ENCODE results near the gene GRK1. TPM values are rescaled to one million over a fixed set of nuclear protein-coding genes. Genes with fewer than 3 reads are reported as not detected.

The GRK1 gene
- total and polyA plus RNA-seq, 2 of the 4 experiments (the other 2 are of a cell fraction), result not detected

DNA sequence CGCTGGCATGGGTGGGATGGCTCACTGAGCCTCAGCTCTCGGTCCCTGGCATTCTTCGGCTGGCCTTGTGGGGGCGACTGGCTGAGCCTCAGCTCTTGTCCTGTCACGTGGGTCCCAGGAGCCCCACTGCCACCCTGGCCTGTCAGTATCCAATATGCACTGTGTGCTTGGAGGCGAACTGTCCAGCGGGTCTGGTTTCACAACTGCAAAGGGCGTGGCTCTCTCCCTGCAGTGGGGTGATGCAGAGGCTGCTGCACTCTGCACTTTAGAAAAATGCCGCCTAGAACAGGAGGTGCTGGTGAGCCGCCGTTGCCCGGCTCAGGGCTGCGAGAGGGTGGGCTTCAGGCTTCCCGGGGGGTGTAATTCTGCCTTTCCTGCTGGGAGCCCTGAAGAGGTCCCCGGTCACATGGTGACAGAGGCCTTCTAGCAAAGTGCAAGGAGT lies 75.0 kb downstream of the GRK1 start:
- no peaks in the 10 kb centered on the region for H3K79me1 ChIP-seq (ENCODE audit: low read depth in 1 of 2, low read length in 2 of 2)
- peak; percentile 50 for DNase-seq
- H3K27me3 ChIP-seq (ENCODE audit: control insufficient read depth, insufficient read depth, low read length), result peaks cover 22% of the 10 kb centered on the region
- ChIA-PET CTCF (interaction anchor here (0.7 to 1.3 kb wide), 2 partner anchors 13 to 73 kb away, joined by 3 read pairs; no protein-coding TSS in a partner anchor), POLR2A (ENCODE audit: unreplicated experiment) (no interaction called here)
- H3K23ac ChIP-seq (ENCODE audit: low read depth, low read length), result no peak overlapping the region
- H3K9me3 ChIP-seq (ENCODE audit: control insufficient read depth, insufficient read depth, low read length), result no peaks in the 10 kb centered on the region
- H3K27ac ChIP-seq (ENCODE audit: insufficient read depth, low read length), result no peak overlapping the region
- ATAC-seq (ENCODE audit: low read depth), result peak; percentile 98
- no peak overlapping the region for H3K4me3 ChIP-seq (ENCODE audit: insufficient read depth, low read depth, low read length)
- H4K8ac ChIP-seq (ENCODE audit: low read depth in 2 of 2, low read length in 2 of 2), result no peak overlapping the region
- H4K91ac ChIP-seq (ENCODE audit: insufficient read depth, low read depth, low read length), result no peak overlapping the region
- in situ Hi-C loops (cut with MboI; ENCODE audit: low sequenced_read_pairs), result no loop called here
- H2AK9ac ChIP-seq (replicated peaks; ENCODE audit: low read depth, low read length, poor library complexity), result no peak overlapping the region
- no peak for TF ChIP-seq RFX5 (IDR thresholded peaks at IDR 0.05; ENCODE audit: low read depth, low read length)
- TF ChIP-seq, protein P1, sequence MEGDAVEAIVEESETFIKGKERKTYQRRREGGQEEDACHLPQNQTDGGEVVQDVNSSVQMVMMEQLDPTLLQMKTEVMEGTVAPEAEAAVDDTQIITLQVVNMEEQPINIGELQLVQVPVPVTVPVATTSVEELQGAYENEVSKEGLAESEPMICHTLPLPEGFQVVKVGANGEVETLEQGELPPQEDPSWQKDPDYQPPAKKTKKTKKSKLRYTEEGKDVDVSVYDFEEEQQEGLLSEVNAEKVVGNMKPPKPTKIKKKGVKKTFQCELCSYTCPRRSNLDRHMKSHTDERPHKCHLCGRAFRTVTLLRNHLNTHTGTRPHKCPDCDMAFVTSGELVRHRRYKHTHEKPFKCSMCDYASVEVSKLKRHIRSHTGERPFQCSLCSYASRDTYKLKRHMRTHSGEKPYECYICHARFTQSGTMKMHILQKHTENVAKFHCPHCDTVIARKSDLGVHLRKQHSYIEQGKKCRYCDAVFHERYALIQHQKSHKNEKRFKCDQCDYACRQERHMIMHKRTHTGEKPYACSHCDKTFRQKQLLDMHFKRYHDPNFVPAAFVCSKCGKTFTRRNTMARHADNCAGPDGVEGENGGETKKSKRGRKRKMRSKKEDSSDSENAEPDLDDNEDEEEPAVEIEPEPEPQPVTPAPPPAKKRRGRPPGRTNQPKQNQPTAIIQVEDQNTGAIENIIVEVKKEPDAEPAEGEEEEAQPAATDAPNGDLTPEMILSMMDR (conservative IDR thresholded peaks at IDR 0.05; ENCODE audit: low read depth, low read length), result peak; percentile 16; the same call in 1 of the 2 replicates
- TF ChIP-seq CEBPB (IDR thresholded peaks at IDR 0.05; ENCODE audit: low read depth, low read length), result peak; percentile 68
- TF ChIP-seq NFE2L2 (IDR thresholded peaks at IDR 0.05; ENCODE audit: low read depth, low read length), result no peak
- TF ChIP-seq BHLHE40 (IDR thresholded peaks at IDR 0.05; ENCODE audit: low read depth, low read length), result no peak
- TF ChIP-seq, protein P2, sequence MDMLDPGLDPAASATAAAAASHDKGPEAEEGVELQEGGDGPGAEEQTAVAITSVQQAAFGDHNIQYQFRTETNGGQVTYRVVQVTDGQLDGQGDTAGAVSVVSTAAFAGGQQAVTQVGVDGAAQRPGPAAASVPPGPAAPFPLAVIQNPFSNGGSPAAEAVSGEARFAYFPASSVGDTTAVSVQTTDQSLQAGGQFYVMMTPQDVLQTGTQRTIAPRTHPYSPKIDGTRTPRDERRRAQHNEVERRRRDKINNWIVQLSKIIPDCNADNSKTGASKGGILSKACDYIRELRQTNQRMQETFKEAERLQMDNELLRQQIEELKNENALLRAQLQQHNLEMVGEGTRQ (IDR thresholded peaks at IDR 0.05; ENCODE audit: low read depth, low read length), result peak; percentile 66
- intact Hi-C loops (cut with micrococcal nuclease), result no loop called here
- H2BK5ac ChIP-seq (ENCODE audit: low read depth, low read length, poor library complexity, severe bottlenecking), result no peak overlapping the region
- H2BK15ac ChIP-seq (ENCODE audit: low read depth, low read length), result no peak overlapping the region
- H3K56ac ChIP-seq (ENCODE audit: extremely low read depth, insufficient read depth, low read length), result no peak overlapping the region
- no peak overlapping the region for H3K9ac ChIP-seq (ENCODE audit: low read depth, low read length)
- H4K5ac ChIP-seq (ENCODE audit: low read depth, low read length), result no peak overlapping the region
- no peak overlapping the region for H2AK5ac ChIP-seq (ENCODE audit: low read depth, low read length)
- dilution Hi-C loops (cut with HindIII; ENCODE audit: low sequenced_read_pairs, unreplicated experiment), result no loop called here
- no peaks in the 10 kb centered on the region for H4K20me1 ChIP-seq (ENCODE audit: insufficient read depth, low read length)
- peak overlapping the region; percentile 36 for H2AFZ ChIP-seq (replicated peaks; ENCODE audit: low read length, poor library complexity)
- H3K36me3 ChIP-seq (ENCODE audit: control insufficient read depth, insufficient read depth, low read length), result no peaks in the 10 kb centered on the region
- H3K9me1 ChIP-seq (ENCODE audit: insufficient read depth, low read length), result no peaks in the 10 kb centered on the region
- H3K4me2 ChIP-seq (ENCODE audit: low read depth, low read length), result no peak overlapping the region
- H2BK120ac ChIP-seq (ENCODE audit: low read depth, low read length), result no peak overlapping the region
- no peak overlapping the region for H2BK20ac ChIP-seq (ENCODE audit: low read depth, low read length)
- no TSS peak for BruUV-seq (replicated peaks)
- WGBS, 2 experiments (ENCODE audit: extremely low coverage in 2 of 2, insufficient read length in 1 of 2), result 24% methylated on average over 7 of the region's 15 CpGs; no CpG with 5 or more reads in 1 of the 2 experiments
- H3K4me1 ChIP-seq (ENCODE audit: control insufficient read depth, insufficient read depth, low read length), result peaks cover 4% of the 10 kb centered on the region; the same call in 1 of the 2 replicates
- H3K4ac ChIP-seq (ENCODE audit: low read depth, low read length), result no peak overlapping the region
- no peak overlapping the region for H3K14ac ChIP-seq (replicated peaks; ENCODE audit: low read depth, low read length)
- H3K18ac ChIP-seq (ENCODE audit: low read depth, low read length), result no peak overlapping the region

Measured in IMR-90 (cell line).